ENCODE results near the gene ZBTB9. TPM values are rescaled to one million over a fixed set of nuclear protein-coding genes. Genes with fewer than 3 reads are reported as not detected.

ZBTB9 gene
- polyA plus RNA-seq, 3 donors, result 0.42 to 2.0 (median 1.1) TPM

- Mint-ChIP-seq H3K27ac (peak overlapping the region in 1 of 7 donors; percentile 40), H3K36me3 (peaks cover 34 to 41% of the 10 kb centered on the region in 2 donors), H3K4me3 (no peak overlapping the region), H3K27me3 (ENCODE audit: low read depth in 3 of 3) (peaks cover 0 to 4% (median 0%) of the 10 kb centered on the region in 3 donors), H3K9me3 (peaks cover 0 to 1% (median 0%) of the 10 kb centered on the region in 7 donors), H3K4me1 (peaks cover 34% of the 10 kb centered on the region)
- 96% methylated on average over 7 of the region's 8 CpGs for WGBS (ENCODE audit: insufficient coverage)
- Histone ChIP-seq H3K4me3 (replicated peaks in 1 of 3; ENCODE audit: low read depth in 2 of 3, low read length in 3 of 3) (no peak overlapping the region), H3K4me1 (ENCODE audit: control insufficient read depth in 1 of 2, insufficient read depth in 2 of 2, low read length in 2 of 2) (peaks cover 36 to 41% of the 10 kb centered on the region in 2 donors), H3K4me2 (replicated peaks; ENCODE audit: extremely low read depth, low read length, poor library complexity, severe bottlenecking) (no peak overlapping the region), H3K27ac (ENCODE audit: low read depth in 1 of 2, low read length in 2 of 2) (no peak overlapping the region), H3K27me3 (ENCODE audit: control insufficient read depth in 2 of 2, insufficient read depth in 2 of 2, low read length in 2 of 2) (no peaks in the 10 kb centered on the region), H3K79me2 (ENCODE audit: insufficient read depth, low read length) (peaks cover 3% of the 10 kb centered on the region), H3K36me3 (replicated peaks in 1 of 2; ENCODE audit: control insufficient read depth in 1 of 2, insufficient read depth in 2 of 2, low read length in 2 of 2) (peaks cover 3 to 17% of the 10 kb centered on the region in 2 donors), H3K9me3 (replicated peaks in 1 of 2; ENCODE audit: control insufficient read depth in 1 of 2, insufficient read depth in 1 of 2, low read length in 2 of 2) (no peaks in the 10 kb centered on the region), H3K9ac (ENCODE audit: insufficient read depth, low read length, poor library complexity, severe bottlenecking) (no peak overlapping the region), H2AFZ (ENCODE audit: insufficient read depth, low read depth, low read length, poor library complexity, severe bottlenecking) (no peak overlapping the region), H4K20me1 (ENCODE audit: insufficient read depth, low read length) (no peaks in the 10 kb centered on the region)
- intact Hi-C loops (cut with micrococcal nuclease), result no loop called here
- DNase-seq, result no peak
- TF ChIP-seq CTCF (IDR thresholded peaks at IDR 0.05), result no peak
These were observed 12.1 kb upstream of the ZBTB9 start for GRCh38 chr6:33442283-33442682.

GRCh38 chr6:33443025-33443424, 11.4 kb upstream of the ZBTB9 start:
- DNase-seq, result no peak
- TF ChIP-seq CTCF (IDR thresholded peaks at IDR 0.05), result no peak
- Mint-ChIP-seq H3K9me3 (peaks cover 0 to 2% (median 0%) of the 10 kb centered on the region in 7 donors), H3K27ac (peak overlapping the region in 5 of 7 donors; percentile 19 to 72 (median 54)), H3K36me3 (peaks cover 36 to 43% of the 10 kb centered on the region in 2 donors), H3K4me3 (no peak overlapping the region), H3K27me3 (ENCODE audit: low read depth in 3 of 3) (peaks cover 0 to 4% (median under 1%) of the 10 kb centered on the region in 3 donors), H3K4me1 (peaks cover 41% of the 10 kb centered on the region)
- no peaks in the 10 kb centered on the region for H3K27me3 ChIP-seq (ENCODE audit: control insufficient read depth in 2 of 2, insufficient read depth in 2 of 2, low read length in 2 of 2)
- H3K9ac ChIP-seq (ENCODE audit: insufficient read depth, low read length, poor library complexity, severe bottlenecking), result no peak overlapping the region
- WGBS (ENCODE audit: insufficient coverage), result 97% methylated on average over 16 of the region's 17 CpGs
- no peak overlapping the region for H3K27ac ChIP-seq (ENCODE audit: low read depth in 1 of 2, low read length in 2 of 2)
- H3K9me3 ChIP-seq (replicated peaks in 1 of 2; ENCODE audit: control insufficient read depth in 1 of 2, insufficient read depth in 1 of 2, low read length in 2 of 2), result no peaks in the 10 kb centered on the region
- no peak overlapping the region for H3K4me2 ChIP-seq (replicated peaks; ENCODE audit: extremely low read depth, low read length, poor library complexity, severe bottlenecking)
- peaks cover 9% of the 10 kb centered on the region for H3K79me2 ChIP-seq (ENCODE audit: insufficient read depth, low read length)
- peaks cover 40 to 49% of the 10 kb centered on the region in 2 donors for H3K4me1 ChIP-seq (ENCODE audit: control insufficient read depth in 1 of 2, insufficient read depth in 2 of 2, low read length in 2 of 2)
- H4K20me1 ChIP-seq (ENCODE audit: insufficient read depth, low read length), result no peaks in the 10 kb centered on the region
- no peak overlapping the region for H3K4me3 ChIP-seq (replicated peaks in 1 of 3; ENCODE audit: low read depth in 2 of 3, low read length in 3 of 3)
- peaks cover 0 to 12% of the 10 kb centered on the region in 2 donors for H3K36me3 ChIP-seq (replicated peaks in 1 of 2; ENCODE audit: control insufficient read depth in 1 of 2, insufficient read depth in 2 of 2, low read length in 2 of 2)
- intact Hi-C loops (cut with micrococcal nuclease), result no loop called here
- no peak overlapping the region for H2AFZ ChIP-seq (ENCODE audit: insufficient read depth, low read depth, low read length, poor library complexity, severe bottlenecking)
